ENCODE data around the gene UGT1A9. TPM values are rescaled to one million over a fixed set of nuclear protein-coding genes. Genes with fewer than 3 reads are reported as not detected.

Gene UGT1A9
- total RNA-seq, 1 experiment from 2014 or later = not detected

DNA sequence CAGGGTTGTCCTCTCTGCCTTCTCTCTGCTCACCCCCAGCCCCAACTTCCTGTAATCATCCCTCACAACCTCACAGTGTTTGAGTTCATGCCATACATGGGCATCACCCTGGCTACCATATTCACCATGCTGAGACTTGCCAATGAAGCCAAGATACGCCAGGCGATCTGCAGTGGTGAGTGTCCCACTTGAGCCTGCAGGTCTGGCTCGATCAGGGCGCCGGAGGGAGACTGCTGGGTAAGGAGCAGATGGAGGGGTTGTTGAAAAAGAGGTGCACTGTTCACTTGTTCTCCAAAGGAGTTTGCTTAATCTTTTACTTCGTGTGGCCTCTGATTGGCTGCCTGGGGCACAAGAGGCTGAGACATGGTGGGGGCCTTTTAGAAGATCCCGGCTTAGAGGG, 121.0 kb downstream of the UGT1A9 start:
- CTCF ChIA-PET = no interaction called here
- intact Hi-C loops (cut with micrococcal nuclease) = no loop called here
- Mint-ChIP-seq H3K27ac (ENCODE audit: low read depth, unreplicated experiment) (no peak overlapping the region), H3K9me3 (ENCODE audit: unreplicated experiment) (peaks cover 6% of the 10 kb centered on the region), H3K4me1 (ENCODE audit: insufficient read depth, unreplicated experiment) (no peaks in the 10 kb centered on the region), H3K36me3 (ENCODE audit: insufficient read depth, unreplicated experiment) (no peaks in the 10 kb centered on the region), H3K27me3 (ENCODE audit: insufficient read depth, unreplicated experiment) (no peaks in the 10 kb centered on the region), H3K4me3 (ENCODE audit: unreplicated experiment) (no peak overlapping the region)
- POLR2A ChIA-PET = interaction anchor here (0.5 kb wide), 1 partner anchor 59 kb away, joined by 3 read pairs; no protein-coding TSS in a partner anchor
- DNase-seq (ENCODE audit: unreplicated experiment) = no peak
- no TSS peak for BruUV-seq (replicated peaks)
- TF ChIP-seq, protein P1, sequence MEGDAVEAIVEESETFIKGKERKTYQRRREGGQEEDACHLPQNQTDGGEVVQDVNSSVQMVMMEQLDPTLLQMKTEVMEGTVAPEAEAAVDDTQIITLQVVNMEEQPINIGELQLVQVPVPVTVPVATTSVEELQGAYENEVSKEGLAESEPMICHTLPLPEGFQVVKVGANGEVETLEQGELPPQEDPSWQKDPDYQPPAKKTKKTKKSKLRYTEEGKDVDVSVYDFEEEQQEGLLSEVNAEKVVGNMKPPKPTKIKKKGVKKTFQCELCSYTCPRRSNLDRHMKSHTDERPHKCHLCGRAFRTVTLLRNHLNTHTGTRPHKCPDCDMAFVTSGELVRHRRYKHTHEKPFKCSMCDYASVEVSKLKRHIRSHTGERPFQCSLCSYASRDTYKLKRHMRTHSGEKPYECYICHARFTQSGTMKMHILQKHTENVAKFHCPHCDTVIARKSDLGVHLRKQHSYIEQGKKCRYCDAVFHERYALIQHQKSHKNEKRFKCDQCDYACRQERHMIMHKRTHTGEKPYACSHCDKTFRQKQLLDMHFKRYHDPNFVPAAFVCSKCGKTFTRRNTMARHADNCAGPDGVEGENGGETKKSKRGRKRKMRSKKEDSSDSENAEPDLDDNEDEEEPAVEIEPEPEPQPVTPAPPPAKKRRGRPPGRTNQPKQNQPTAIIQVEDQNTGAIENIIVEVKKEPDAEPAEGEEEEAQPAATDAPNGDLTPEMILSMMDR (IDR thresholded peaks at IDR 0.05; ENCODE audit: unreplicated experiment) = no peak

DNA sequence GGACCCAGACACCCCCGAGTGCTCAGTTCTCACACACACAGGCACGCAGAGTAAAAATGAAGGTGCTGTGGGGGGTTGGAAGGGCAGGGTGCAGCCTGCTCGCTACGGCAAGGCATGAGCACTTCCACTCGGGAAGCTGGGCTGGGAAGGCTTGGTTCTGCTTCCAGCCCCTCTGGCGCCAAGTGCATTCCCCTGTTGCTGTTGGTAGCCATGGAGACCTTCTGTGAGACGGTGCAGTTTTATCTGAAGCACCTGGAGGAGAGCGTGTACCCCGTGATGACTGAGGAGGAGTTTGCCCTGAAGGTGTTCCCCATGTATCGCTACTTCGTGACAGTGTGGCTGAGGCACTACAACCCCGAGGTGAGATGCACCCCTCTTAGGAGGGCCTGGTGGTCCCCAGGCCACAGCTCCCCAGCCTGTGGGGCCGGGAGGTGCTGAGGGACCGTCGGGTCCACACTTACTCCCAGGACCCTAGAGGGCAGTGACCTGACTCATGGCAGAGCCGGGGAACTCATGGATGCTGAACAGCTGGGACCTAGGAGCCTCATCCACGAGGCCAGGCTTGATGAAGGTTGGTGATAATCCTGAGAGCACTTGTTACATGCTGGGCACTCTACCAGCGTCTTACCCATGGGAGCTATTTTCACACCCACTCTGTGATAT, 121.9 kb downstream of the UGT1A9 start:
- TF ChIP-seq, protein P1 (IDR thresholded peaks at IDR 0.05; ENCODE audit: unreplicated experiment) = no peak
- Mint-ChIP-seq H3K4me1 (ENCODE audit: insufficient read depth, unreplicated experiment) (no peaks in the 10 kb centered on the region), H3K9me3 (ENCODE audit: unreplicated experiment) (peaks cover 6% of the 10 kb centered on the region), H3K4me3 (ENCODE audit: unreplicated experiment) (no peak overlapping the region), H3K27me3 (ENCODE audit: insufficient read depth, unreplicated experiment) (peaks cover 7% of the 10 kb centered on the region), H3K36me3 (ENCODE audit: insufficient read depth, unreplicated experiment) (no peaks in the 10 kb centered on the region), H3K27ac (ENCODE audit: low read depth, unreplicated experiment) (no peak overlapping the region)
- POLR2A ChIA-PET = no interaction called here
- BruUV-seq (replicated peaks) = no TSS peak
- intact Hi-C loops (cut with micrococcal nuclease) = no loop called here
- DNase-seq (ENCODE audit: unreplicated experiment) = no peak
- CTCF ChIA-PET = no interaction called here

DNA sequence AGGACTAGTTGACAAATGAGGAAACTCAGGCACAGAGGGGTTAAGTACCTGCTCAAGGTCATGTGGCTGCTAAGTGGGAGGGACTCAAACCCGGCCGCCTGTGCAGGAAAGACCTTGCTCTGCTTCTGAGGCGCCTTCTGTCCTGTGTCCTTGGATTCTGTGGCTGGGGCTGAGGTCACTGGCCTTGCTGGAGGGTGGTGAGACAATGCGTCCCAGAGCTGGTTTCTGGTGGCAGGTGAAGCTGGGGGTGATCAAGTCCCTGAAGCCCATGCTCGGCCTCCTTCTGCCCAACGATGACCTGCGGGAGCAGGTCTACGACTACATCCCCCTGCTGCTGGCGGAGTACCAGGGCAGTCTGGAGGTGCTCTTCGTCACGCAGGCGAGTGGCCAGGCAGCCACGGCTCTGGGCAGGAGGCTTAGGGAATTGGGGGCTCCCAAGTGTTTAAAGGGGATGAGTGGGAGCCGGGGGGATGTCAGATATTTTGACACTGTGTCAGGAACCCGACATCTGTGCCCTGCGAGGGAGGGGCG, 122.5 kb downstream of the UGT1A9 start:
- Mint-ChIP-seq H3K27ac (ENCODE audit: low read depth, unreplicated experiment) (no peak overlapping the region), H3K4me3 (ENCODE audit: unreplicated experiment) (no peak overlapping the region), H3K27me3 (ENCODE audit: insufficient read depth, unreplicated experiment) (peaks cover 10% of the 10 kb centered on the region), H3K9me3 (ENCODE audit: unreplicated experiment) (peaks cover 6% of the 10 kb centered on the region), H3K4me1 (ENCODE audit: insufficient read depth, unreplicated experiment) (no peaks in the 10 kb centered on the region), H3K36me3 (ENCODE audit: insufficient read depth, unreplicated experiment) (no peaks in the 10 kb centered on the region)
- no peak for DNase-seq (ENCODE audit: unreplicated experiment)
- intact Hi-C loops (cut with micrococcal nuclease) = no loop called here
- TF ChIP-seq, protein P1 (IDR thresholded peaks at IDR 0.05; ENCODE audit: unreplicated experiment) = no peak
- ChIA-PET CTCF (no interaction called here), POLR2A (no interaction called here)
- BruUV-seq (replicated peaks) = no TSS peak

DNA sequence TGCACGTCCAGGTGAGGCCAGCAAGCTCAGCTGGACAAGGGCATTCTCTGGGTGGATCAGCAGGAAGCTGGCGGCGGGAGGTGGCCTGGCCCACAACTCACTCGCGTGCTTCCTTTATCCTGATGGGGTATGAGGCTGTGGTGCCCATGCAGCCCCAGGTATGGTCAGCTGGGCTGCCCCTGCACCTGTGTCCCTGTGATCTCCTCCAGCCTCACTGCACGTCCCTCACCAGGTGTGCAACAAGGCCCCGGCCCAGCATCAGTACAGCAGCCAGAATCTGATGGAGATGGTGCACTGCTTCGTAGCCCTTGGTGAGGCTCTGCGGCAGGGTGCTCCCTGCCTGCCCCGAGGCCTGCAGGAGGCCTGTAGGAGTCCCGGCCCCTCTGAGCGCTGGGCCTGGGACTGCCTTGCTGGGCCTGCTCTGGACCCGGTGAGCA, 124.1 kb downstream of the UGT1A9 start:
- H3K9me3 Mint-ChIP-seq (ENCODE audit: unreplicated experiment) = no peaks in the 10 kb centered on the region
- POLR2A ChIA-PET = no interaction called here
- TF ChIP-seq, protein P1 (IDR thresholded peaks at IDR 0.05; ENCODE audit: unreplicated experiment) = no peak
- BruUV-seq (replicated peaks) = no TSS peak
- DNase-seq (ENCODE audit: unreplicated experiment) = no peak
- no peak overlapping the region for H3K27ac Mint-ChIP-seq (ENCODE audit: low read depth, unreplicated experiment)
- H3K36me3 Mint-ChIP-seq (ENCODE audit: insufficient read depth, unreplicated experiment) = no peaks in the 10 kb centered on the region
- peaks cover 10% of the 10 kb centered on the region for H3K27me3 Mint-ChIP-seq (ENCODE audit: insufficient read depth, unreplicated experiment)
- CTCF ChIA-PET = interaction anchor here (0.6 kb wide), 1 partner anchor 752 kb away, joined by 3 read pairs; no protein-coding TSS in a partner anchor
- intact Hi-C loops (cut with micrococcal nuclease) = no loop called here
- peaks cover 6% of the 10 kb centered on the region for H3K4me1 Mint-ChIP-seq (ENCODE audit: insufficient read depth, unreplicated experiment)
- H3K4me3 Mint-ChIP-seq (ENCODE audit: unreplicated experiment) = no peak overlapping the region
